Activated T-helper 9 cell treated with anti-CD3 and anti-CD28 coated beads, Interleukin-2, amount 50 U/mL, for 16 hours (primary cell): ENCODE measurements around the gene KCNT1.

ENCODE experiments used
- DNase-seq: peaks from one replicate; pipeline ENCODE4 v3.0.0-alpha.2; 2020; ENCODE audit warnings: low read depth

Gene KCNT1

GRCh38 chr9:135821116-135821515 lies 119.1 kb downstream of the KCNT1 start:
- DNase-seq = no peak

- no peak for DNase-seq
Observed at GRCh38 chr9:135821733-135822373, 119.9 kb downstream of the KCNT1 start.

- DNase-seq = no peak
Observed at GRCh38 chr9:135822374-135822755, 120.4 kb downstream of the KCNT1 start.

GRCh38 chr9:135823036-135823435 lies 121.1 kb downstream of the KCNT1 start:
- no peak for DNase-seq

- no peak for DNase-seq
Observed at GRCh38 chr9:135825435-135826187, 123.6 kb downstream of the KCNT1 start.

- no peak for DNase-seq
Observed at GRCh38 chr9:135826188-135826545, 124.2 kb downstream of the KCNT1 start.

- DNase-seq = no peak
Observed at GRCh38 chr9:135827301-135827700, 125.3 kb downstream of the KCNT1 start.

GRCh38 chr9:135827866-135828580 lies 126.0 kb downstream of the KCNT1 start:
- no peak for DNase-seq

- no peak for DNase-seq
Observed at GRCh38 chr9:135828656-135829055, 126.7 kb downstream of the KCNT1 start.

- DNase-seq = no peak
Observed at GRCh38 chr9:135830496-135830895, 128.5 kb downstream of the KCNT1 start.

GRCh38 chr9:135833864-135834263 lies 131.9 kb downstream of the KCNT1 start:
- no peak for DNase-seq

- no peak for DNase-seq
Observed at GRCh38 chr9:135835131-135835530, 133.1 kb downstream of the KCNT1 start.

- no peak for DNase-seq
Observed at GRCh38 chr9:135839516-135839915, 137.5 kb downstream of the KCNT1 start.

- no peak for DNase-seq
Observed at GRCh38 chr9:135840107-135840506, 138.1 kb downstream of the KCNT1 start.

- DNase-seq = no peak
Observed at GRCh38 chr9:135840539-135840938, 138.6 kb downstream of the KCNT1 start.
